KBM-7 (cell line): Measurements from ENCODE around the gene NR3C1.

Source experiments
- DNase-seq: peaks from one replicate; pipeline ENCODE4 v3.0.0-alpha.2; 2015
- in situ Hi-C: fragments of 300-500 bp; cut with MboI; formaldehyde crosslinking; loops from 2 replicates; pipeline ENCODE4 v1.14.3; 2020; ENCODE audit warnings: low sequenced_read_pairs, low pct_unique_long_range_greater_than_20kb, mixed read lengths

The NR3C1 gene

GRCh38 chr5:143251190-143251589 lies 152.3 kb downstream of the NR3C1 start:
- DNase-seq = no peak
- in situ Hi-C loops = no loop called here

- no peak for DNase-seq
- in situ Hi-C loops = no loop called here
Observed at GRCh38 chr5:143249851-143250250, 153.6 kb downstream of the NR3C1 start.

- DNase-seq = no peak
- in situ Hi-C loops = no loop called here
Observed at GRCh38 chr5:143248822-143249579, 154.5 kb downstream of the NR3C1 start.

GRCh38 chr5:143248391-143248790 lies 155.1 kb downstream of the NR3C1 start:
- in situ Hi-C loops = no loop called here
- DNase-seq = no peak

- DNase-seq = no peak
- in situ Hi-C loops = no loop called here
Observed at GRCh38 chr5:143247134-143247815, 156.2 kb downstream of the NR3C1 start.

GRCh38 chr5:143245929-143246561 lies 157.4 kb downstream of the NR3C1 start:
- no peak for DNase-seq

GRCh38 chr5:143244990-143245389 lies 158.5 kb downstream of the NR3C1 start:
- DNase-seq = no peak
- in situ Hi-C loops = no loop called here

More at GRCh38 chr5:143245929-143246561, 157.4 kb downstream of the NR3C1 start:
- in situ Hi-C loops = no loop called here

- in situ Hi-C loops = no loop called here
- no peak for DNase-seq
Observed at GRCh38 chr5:143244000-143244736, 159.3 kb downstream of the NR3C1 start.

- in situ Hi-C loops = no loop called here
- DNase-seq = no peak
Observed at GRCh38 chr5:143243103-143243502, 160.4 kb downstream of the NR3C1 start.

- no peak for DNase-seq
- in situ Hi-C loops = no loop called here
Observed at GRCh38 chr5:143241892-143242291, 161.6 kb downstream of the NR3C1 start.

- in situ Hi-C loops = no loop called here
- no peak for DNase-seq
Observed at GRCh38 chr5:143239882-143240518, 163.5 kb downstream of the NR3C1 start.

GRCh38 chr5:143238620-143239019 lies 164.9 kb downstream of the NR3C1 start:
- in situ Hi-C loops = no loop called here
- DNase-seq = no peak

GRCh38 chr5:143237664-143238063 lies 165.8 kb downstream of the NR3C1 start:
- in situ Hi-C loops = no loop called here
- no peak for DNase-seq

GRCh38 chr5:143236682-143237081 lies 166.8 kb downstream of the NR3C1 start:
- no peak for DNase-seq
- in situ Hi-C loops = no loop called here

- DNase-seq = no peak
- in situ Hi-C loops = no loop called here
Observed at GRCh38 chr5:143235423-143235822, 168.1 kb downstream of the NR3C1 start.

- DNase-seq = no peak
- in situ Hi-C loops = no loop called here
Observed at GRCh38 chr5:143234162-143234842, 169.2 kb downstream of the NR3C1 start.

- DNase-seq = no peak
- in situ Hi-C loops = no loop called here
Observed at GRCh38 chr5:143233031-143233430, 170.5 kb downstream of the NR3C1 start.

GRCh38 chr5:143231973-143232812 lies 171.3 kb downstream of the NR3C1 start:
- DNase-seq = no peak
- in situ Hi-C loops = no loop called here
